ENCODE results near the gene WDCP.

- TF ChIP-seq SP1 (IDR thresholded peaks at IDR 0.05) (no peak), BHLHE40 (IDR thresholded peaks at IDR 0.05; ENCODE audit: borderline replicate concordance) (no peak), NFRKB (IDR thresholded peaks at IDR 0.05) (no peak), L3MBTL2 (conservative IDR thresholded peaks at IDR 0.05) (no peak)
Observed at GRCh38 chr2:24088821-24089359, 41.7 kb upstream of the WDCP start.
